ENCODE results near the gene LHPP.

DNA sequence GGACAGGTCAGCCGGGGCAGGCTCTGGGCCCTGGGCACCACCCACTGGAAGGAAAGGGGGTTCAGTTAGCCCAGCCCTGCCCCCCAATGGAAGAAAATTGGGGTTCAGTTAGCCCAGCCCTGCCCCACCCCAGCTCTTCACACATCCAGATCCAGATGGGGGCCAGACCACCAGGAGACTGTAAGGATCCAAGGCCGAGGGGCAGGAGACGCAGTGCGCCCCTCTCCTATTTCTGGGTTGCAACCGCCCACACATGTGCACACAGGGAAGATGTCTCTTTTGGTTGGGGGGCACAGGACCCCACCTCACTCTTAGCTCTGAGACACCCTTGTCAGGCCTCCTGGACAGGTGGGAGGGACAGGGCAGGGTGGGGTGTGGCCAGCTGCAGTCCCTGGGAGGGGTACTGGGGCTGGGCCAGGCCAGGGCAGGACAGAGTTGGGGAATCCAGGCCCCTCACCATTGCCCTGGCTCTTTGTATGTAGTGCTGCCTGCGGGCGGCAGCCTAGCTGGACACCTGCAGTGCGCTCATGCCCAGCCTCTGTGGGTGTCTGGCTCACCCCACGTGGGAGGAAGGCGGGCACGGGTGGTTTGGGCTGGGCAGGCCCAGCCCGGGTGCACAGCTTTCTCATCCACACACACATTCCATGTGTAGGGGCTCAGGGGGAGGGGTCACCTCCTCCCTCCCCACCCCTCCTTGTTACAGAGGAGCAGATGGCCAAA lies 141.2 kb downstream of the LHPP start:
- TF ChIP-seq, protein P1, sequence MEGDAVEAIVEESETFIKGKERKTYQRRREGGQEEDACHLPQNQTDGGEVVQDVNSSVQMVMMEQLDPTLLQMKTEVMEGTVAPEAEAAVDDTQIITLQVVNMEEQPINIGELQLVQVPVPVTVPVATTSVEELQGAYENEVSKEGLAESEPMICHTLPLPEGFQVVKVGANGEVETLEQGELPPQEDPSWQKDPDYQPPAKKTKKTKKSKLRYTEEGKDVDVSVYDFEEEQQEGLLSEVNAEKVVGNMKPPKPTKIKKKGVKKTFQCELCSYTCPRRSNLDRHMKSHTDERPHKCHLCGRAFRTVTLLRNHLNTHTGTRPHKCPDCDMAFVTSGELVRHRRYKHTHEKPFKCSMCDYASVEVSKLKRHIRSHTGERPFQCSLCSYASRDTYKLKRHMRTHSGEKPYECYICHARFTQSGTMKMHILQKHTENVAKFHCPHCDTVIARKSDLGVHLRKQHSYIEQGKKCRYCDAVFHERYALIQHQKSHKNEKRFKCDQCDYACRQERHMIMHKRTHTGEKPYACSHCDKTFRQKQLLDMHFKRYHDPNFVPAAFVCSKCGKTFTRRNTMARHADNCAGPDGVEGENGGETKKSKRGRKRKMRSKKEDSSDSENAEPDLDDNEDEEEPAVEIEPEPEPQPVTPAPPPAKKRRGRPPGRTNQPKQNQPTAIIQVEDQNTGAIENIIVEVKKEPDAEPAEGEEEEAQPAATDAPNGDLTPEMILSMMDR (IDR thresholded peaks at IDR 0.05) = no peak
- TF ChIP-seq POLR2A (IDR thresholded peaks at IDR 0.05) = no peak
